Measurements from ENCODE around the gene KDM4C. TPM values are rescaled to one million over a fixed set of nuclear protein-coding genes. Genes with fewer than 3 reads are reported as not detected.

Gene KDM4C
- total RNA-seq, 1 donor from 2014 or later = 26.6 TPM

DNA sequence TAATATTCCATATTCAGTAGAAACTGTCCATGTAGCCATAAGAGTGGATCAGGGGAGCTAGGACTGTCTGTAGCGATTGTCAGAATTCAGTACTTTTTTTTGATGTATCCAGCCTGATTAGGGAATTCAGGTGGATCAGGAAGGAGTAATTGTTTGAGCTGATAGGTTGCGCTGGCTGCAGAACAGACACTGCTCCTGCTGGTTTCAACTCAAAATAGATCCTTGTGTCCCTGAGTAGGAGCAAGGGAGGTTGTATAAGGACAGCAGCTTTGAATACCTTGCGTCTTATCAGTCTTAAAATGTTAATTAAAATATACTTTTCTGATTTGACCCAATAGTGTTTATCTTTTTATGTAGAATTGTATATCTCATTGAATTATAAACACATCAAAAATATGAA lies 229.6 kb downstream of the KDM4C start:
- no peaks in the 10 kb centered on the region for H3K27me3 Mint-ChIP-seq
- DNase-seq (ENCODE audit: low spot score, unreplicated experiment) = no peak
- TF ChIP-seq, protein P1, sequence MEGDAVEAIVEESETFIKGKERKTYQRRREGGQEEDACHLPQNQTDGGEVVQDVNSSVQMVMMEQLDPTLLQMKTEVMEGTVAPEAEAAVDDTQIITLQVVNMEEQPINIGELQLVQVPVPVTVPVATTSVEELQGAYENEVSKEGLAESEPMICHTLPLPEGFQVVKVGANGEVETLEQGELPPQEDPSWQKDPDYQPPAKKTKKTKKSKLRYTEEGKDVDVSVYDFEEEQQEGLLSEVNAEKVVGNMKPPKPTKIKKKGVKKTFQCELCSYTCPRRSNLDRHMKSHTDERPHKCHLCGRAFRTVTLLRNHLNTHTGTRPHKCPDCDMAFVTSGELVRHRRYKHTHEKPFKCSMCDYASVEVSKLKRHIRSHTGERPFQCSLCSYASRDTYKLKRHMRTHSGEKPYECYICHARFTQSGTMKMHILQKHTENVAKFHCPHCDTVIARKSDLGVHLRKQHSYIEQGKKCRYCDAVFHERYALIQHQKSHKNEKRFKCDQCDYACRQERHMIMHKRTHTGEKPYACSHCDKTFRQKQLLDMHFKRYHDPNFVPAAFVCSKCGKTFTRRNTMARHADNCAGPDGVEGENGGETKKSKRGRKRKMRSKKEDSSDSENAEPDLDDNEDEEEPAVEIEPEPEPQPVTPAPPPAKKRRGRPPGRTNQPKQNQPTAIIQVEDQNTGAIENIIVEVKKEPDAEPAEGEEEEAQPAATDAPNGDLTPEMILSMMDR (IDR thresholded peaks at IDR 0.05; ENCODE audit: unreplicated experiment) = no peak
- no peaks in the 10 kb centered on the region for H3K9me3 Mint-ChIP-seq (ENCODE audit: low read depth)
- no peak overlapping the region for H3K27ac Mint-ChIP-seq
- H3K36me3 Mint-ChIP-seq (ENCODE audit: insufficient read depth) = peaks cover 14% of the 10 kb centered on the region
- no peak overlapping the region for H3K4me3 Mint-ChIP-seq (ENCODE audit: low read depth)
- H3K4me1 Mint-ChIP-seq (ENCODE audit: low read depth) = no peaks in the 10 kb centered on the region

DNA sequence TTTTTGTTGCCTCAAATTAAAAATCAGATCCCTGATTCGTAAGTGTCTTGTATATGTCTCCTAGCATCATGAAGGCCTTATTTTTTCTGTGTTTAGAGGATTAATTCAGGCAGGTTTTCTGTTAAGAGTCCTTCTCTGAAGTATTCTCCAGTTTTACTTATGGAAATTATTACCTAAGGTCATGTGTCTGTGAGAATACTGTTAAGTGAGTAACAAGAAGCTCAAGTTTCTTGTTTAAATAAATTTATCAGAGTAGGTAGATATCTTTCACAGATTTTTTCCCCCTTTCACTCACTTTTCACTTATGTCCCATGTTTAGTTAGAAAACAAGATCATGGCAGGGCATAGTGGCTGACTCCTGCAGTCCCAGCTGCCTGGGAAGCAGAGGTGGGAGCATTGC lies 233.6 kb downstream of the KDM4C start:
- Mint-ChIP-seq H3K27ac (no peak overlapping the region), H3K9me3 (ENCODE audit: low read depth) (no peaks in the 10 kb centered on the region), H3K4me3 (ENCODE audit: low read depth) (no peak overlapping the region), H3K36me3 (ENCODE audit: insufficient read depth) (peaks cover 8% of the 10 kb centered on the region), H3K27me3 (no peaks in the 10 kb centered on the region), H3K4me1 (ENCODE audit: low read depth) (no peaks in the 10 kb centered on the region)
- DNase-seq (ENCODE audit: low spot score, unreplicated experiment) = no peak
- TF ChIP-seq, protein P1 (IDR thresholded peaks at IDR 0.05; ENCODE audit: unreplicated experiment) = no peak

DNA sequence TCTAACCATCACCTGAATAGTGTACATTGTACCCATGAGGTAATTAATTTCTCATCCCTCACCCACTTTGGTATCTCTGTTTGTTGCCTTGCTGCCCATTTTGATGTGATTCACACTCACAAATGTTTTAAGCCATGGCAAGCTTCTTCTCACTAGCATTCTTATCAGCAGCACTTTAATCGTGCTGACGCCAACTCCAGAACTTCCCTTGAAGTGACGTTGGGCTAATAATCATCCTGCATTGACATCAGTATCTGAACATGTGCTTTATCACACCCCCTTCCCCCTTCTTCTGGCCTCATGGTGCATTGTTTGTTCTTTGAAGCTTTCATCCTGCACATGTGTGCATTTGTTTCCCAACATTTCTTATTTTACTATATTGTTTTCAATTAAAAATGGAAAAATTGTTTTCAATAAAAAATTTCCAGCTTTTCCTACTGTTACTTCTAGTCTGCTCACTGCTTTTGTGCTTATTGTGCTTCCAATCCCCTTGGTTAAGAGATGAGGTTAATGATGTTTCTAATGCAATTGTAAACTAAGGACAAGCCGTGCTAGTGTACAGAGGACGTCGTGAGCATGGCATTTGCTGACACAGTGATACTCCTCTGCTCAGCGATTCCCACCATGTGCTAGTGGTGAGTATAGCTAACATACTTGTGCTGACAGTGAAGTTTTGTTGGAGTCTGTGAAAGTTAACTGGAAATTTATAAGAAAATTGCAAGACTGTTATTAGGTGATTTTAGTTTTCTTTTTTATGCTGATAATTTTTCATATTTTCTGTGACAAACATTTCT lies 238.5 kb downstream of the KDM4C start:
- Mint-ChIP-seq H3K27ac (no peak overlapping the region), H3K27me3 (no peaks in the 10 kb centered on the region), H3K4me3 (ENCODE audit: low read depth) (no peak overlapping the region), H3K36me3 (ENCODE audit: insufficient read depth) (peaks cover 4% of the 10 kb centered on the region), H3K9me3 (ENCODE audit: low read depth) (no peaks in the 10 kb centered on the region), H3K4me1 (ENCODE audit: low read depth) (no peaks in the 10 kb centered on the region)
- TF ChIP-seq, protein P1 (IDR thresholded peaks at IDR 0.05; ENCODE audit: unreplicated experiment) = no peak
- DNase-seq (ENCODE audit: low spot score, unreplicated experiment) = no peak

DNA sequence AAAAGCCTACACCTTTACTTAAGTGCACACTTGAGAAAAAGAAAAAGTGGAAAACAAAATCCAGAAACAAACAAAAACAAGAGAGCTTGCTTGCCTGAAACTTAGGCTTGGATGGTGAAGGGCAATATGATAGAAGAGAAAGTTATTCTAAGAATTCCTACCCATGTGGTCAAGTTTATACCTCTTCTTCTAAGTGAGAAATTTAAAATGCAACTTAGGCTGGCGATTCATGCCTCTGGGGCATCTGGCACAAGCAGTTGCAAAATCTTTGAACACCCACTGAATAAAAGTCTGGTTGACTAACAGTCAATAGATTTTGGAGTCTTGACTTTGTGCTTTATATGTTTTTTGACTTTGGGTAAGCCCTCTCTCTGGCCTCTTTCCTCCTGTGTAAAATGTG lies 239.6 kb downstream of the KDM4C start:
- H3K27ac Mint-ChIP-seq = no peak overlapping the region
- DNase-seq (ENCODE audit: low spot score, unreplicated experiment) = no peak
- H3K9me3 Mint-ChIP-seq (ENCODE audit: low read depth) = no peaks in the 10 kb centered on the region
- TF ChIP-seq, protein P1 (IDR thresholded peaks at IDR 0.05; ENCODE audit: unreplicated experiment) = no peak
- no peak overlapping the region for H3K4me3 Mint-ChIP-seq (ENCODE audit: low read depth)
- peaks cover 7% of the 10 kb centered on the region for H3K36me3 Mint-ChIP-seq (ENCODE audit: insufficient read depth)
- no peaks in the 10 kb centered on the region for H3K4me1 Mint-ChIP-seq (ENCODE audit: low read depth)
- no peaks in the 10 kb centered on the region for H3K27me3 Mint-ChIP-seq

DNA sequence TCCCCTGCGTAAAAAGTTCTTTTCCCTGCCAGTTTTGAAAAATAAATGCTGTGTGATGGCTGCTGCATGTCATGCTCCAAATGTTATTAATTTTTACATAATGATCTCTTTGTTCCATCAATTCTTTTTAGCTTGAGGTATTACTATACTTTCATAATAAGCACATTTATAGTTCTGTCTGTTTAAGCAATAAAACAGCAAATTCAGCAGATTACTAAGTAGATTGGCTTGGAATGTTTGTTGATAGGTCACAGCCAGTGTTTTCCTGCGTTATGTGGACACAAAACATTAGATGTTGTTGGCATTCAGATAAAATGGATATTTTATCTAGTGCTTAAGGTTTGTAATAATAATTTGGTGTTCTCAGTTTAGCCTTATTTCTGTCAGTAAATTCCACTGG lies 242.0 kb downstream of the KDM4C start:
- TF ChIP-seq, protein P1 (IDR thresholded peaks at IDR 0.05; ENCODE audit: unreplicated experiment) = no peak
- no peaks in the 10 kb centered on the region for H3K4me1 Mint-ChIP-seq (ENCODE audit: low read depth)
- H3K27me3 Mint-ChIP-seq = no peaks in the 10 kb centered on the region
- no peak for DNase-seq (ENCODE audit: low spot score, unreplicated experiment)
- H3K36me3 Mint-ChIP-seq (ENCODE audit: insufficient read depth) = peaks cover 6% of the 10 kb centered on the region
- no peak overlapping the region for H3K27ac Mint-ChIP-seq
- H3K4me3 Mint-ChIP-seq (ENCODE audit: low read depth) = no peak overlapping the region
- no peaks in the 10 kb centered on the region for H3K9me3 Mint-ChIP-seq (ENCODE audit: low read depth)
